ENCODE results near the gene SLC35B3. TPM values are rescaled to one million over a fixed set of nuclear protein-coding genes. Genes with fewer than 3 reads are reported as not detected.
A peak's percentile ranks its signal among the peaks of the same experiment; 100 is the strongest.

The SLC35B3 gene
- total and polyA plus RNA-seq, 9 of the 15 experiments (the other 6 are each of a cell fraction or from before 2014, with no cell fraction given) = 7.6 to 19.1 (median 11.3) TPM

DNA sequence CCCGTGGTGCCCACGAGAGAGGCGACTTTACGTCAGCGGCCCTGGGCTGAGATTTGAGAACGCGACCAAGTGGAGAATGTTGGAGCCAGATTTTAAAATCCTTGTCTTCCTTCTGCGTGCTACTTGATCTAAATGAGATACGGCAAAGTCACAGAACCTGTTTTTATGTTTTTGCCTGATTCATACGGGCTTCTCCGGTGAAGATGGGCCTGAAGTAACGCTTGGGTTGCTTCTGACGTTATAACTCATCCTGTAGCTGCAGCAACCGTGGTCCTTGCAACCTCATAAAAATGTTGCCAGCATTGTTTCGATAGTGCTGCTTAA is 462 bp upstream of the SLC35B3 start (continued):
- TF ChIP-seq, protein P1, sequence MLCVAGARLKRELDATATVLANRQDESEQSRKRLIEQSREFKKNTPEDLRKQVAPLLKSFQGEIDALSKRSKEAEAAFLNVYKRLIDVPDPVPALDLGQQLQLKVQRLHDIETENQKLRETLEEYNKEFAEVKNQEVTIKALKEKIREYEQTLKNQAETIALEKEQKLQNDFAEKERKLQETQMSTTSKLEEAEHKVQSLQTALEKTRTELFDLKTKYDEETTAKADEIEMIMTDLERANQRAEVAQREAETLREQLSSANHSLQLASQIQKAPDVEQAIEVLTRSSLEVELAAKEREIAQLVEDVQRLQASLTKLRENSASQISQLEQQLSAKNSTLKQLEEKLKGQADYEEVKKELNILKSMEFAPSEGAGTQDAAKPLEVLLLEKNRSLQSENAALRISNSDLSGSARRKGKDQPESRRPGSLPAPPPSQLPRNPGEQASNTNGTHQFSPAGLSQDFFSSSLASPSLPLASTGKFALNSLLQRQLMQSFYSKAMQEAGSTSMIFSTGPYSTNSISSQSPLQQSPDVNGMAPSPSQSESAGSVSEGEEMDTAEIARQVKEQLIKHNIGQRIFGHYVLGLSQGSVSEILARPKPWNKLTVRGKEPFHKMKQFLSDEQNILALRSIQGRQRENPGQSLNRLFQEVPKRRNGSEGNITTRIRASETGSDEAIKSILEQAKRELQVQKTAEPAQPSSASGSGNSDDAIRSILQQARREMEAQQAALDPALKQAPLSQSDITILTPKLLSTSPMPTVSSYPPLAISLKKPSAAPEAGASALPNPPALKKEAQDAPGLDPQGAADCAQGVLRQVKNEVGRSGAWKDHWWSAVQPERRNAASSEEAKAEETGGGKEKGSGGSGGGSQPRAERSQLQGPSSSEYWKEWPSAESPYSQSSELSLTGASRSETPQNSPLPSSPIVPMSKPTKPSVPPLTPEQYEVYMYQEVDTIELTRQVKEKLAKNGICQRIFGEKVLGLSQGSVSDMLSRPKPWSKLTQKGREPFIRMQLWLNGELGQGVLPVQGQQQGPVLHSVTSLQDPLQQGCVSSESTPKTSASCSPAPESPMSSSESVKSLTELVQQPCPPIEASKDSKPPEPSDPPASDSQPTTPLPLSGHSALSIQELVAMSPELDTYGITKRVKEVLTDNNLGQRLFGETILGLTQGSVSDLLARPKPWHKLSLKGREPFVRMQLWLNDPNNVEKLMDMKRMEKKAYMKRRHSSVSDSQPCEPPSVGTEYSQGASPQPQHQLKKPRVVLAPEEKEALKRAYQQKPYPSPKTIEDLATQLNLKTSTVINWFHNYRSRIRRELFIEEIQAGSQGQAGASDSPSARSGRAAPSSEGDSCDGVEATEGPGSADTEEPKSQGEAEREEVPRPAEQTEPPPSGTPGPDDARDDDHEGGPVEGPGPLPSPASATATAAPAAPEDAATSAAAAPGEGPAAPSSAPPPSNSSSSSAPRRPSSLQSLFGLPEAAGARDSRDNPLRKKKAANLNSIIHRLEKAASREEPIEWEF (CRISPR knock-in tag; IDR thresholded peaks at IDR 0.05) = 0 out of 2 replicates have a peak, but pooled peaks have one; percentile 17
- no peak for TF ChIP-seq TCF3 (CRISPR knock-in tag; IDR thresholded peaks at IDR 0.05)

DNA sequence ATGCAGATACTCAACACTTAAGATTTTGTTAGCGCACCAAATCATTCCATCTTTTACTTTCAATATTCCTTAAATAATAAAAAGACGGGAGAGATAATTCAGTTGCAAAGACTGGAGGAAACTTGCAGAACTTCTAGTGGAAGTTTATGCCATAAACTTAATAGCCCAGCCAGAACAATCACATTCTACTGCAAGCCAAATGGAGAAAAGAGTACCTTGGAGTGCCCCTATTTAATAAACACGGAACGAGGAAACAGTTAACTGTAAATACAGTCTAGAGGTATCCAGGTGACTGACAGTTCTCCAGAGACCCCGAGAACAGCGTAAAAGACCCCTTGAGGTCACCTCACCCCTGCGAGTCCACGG is 635 bp downstream of the SLC35B3 start:
- 1% methylated on average over 8 of the region's 8 CpGs for WGBS (ENCODE audit: insufficient coverage, low coverage, missing lambda C conversion rate)
- Histone ChIP-seq H3K9me3 (replicated peaks; ENCODE audit: control insufficient read depth, insufficient read depth, low read depth, low read length) (no peaks in the 10 kb centered on the region), H3K27me3 (ENCODE audit: control insufficient read depth in 2 of 2, insufficient read depth in 2 of 2, low read length in 2 of 2) (no peaks in the 10 kb centered on the region), H3K79me2 (ENCODE audit: control insufficient read depth, insufficient read depth, low read length) (peaks cover 44% of the 10 kb centered on the region), H3K36me3 (ENCODE audit: control insufficient read depth, insufficient read depth, low read length) (peaks cover 20% of the 10 kb centered on the region), H3K9me1 (ENCODE audit: control insufficient read depth, insufficient read depth, low read length) (no peaks in the 10 kb centered on the region), H4K20me1 (replicated peaks; ENCODE audit: control insufficient read depth, insufficient read depth, low read length) (peaks cover 4% of the 10 kb centered on the region; the same call in 1 of the 2 replicates), H2AFZ (ENCODE audit: low read depth, low read length) (peak overlapping the region; percentile 99), H3K4me1 (replicated peaks in 1 of 2; ENCODE audit: control insufficient read depth in 2 of 2, insufficient read depth in 2 of 2, low read length in 2 of 2) (peaks cover 5 to 9% of the 10 kb centered on the region in 2 experiments; a peak in 4 of 5 replicates), H3K9ac (ENCODE audit: insufficient read depth in 1 of 2, low read depth in 2 of 2, low read length in 2 of 2) (peak overlapping the region; percentile 94 to 98), H3K4me2 (ENCODE audit: insufficient read depth, low read length) (peak overlapping the region; percentile 94), H3K4me3 (peak overlapping the region; percentile 90), H3K27ac (ENCODE audit: extremely low read depth, low read depth, low read length) (peak overlapping the region; percentile 91)
- BruUV-seq (replicated peaks) = no TSS peak
- POLR2A ChIA-PET = no interaction called here
- DNase-seq (ENCODE audit: extremely low read depth in 1 of 4, low spot score in 3 of 4) (no peak), FAIRE-seq (no peak), ATAC-seq (no peak; the same call in 2 of the 3 replicates)
- in situ Hi-C loops (cut with MboI) = loop anchor here (25.0 kb wide), 1 partner anchor 2003 kb away; no protein-coding TSS in a partner anchor
- intact Hi-C loops (cut with micrococcal nuclease) = loop anchor here (10.0 kb wide), 2 partner anchors 330 to 1990 kb away; partner anchors contain the start of gene EEF1E1
- no peak for TF ChIP-seq HDAC6 (IDR thresholded peaks at IDR 0.05; ENCODE audit: low read depth, low read length)
- TF ChIP-seq OTX1 (CRISPR knock-in tag; IDR thresholded peaks at IDR 0.05) = no peak
- TF ChIP-seq, protein P2, sequence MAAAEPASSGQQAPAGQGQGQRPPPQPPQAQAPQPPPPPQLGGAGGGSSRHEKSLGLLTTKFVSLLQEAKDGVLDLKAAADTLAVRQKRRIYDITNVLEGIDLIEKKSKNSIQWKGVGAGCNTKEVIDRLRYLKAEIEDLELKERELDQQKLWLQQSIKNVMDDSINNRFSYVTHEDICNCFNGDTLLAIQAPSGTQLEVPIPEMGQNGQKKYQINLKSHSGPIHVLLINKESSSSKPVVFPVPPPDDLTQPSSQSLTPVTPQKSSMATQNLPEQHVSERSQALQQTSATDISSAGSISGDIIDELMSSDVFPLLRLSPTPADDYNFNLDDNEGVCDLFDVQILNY (CRISPR knock-in tag; IDR thresholded peaks at IDR 0.05) = no peak
- TF ChIP-seq ZNF217 (CRISPR knock-in tag; IDR thresholded peaks at IDR 0.05) = no peak
- no peak for TF ChIP-seq ZNF668 (CRISPR knock-in tag; IDR thresholded peaks at IDR 0.05)
- TF ChIP-seq, protein P3, sequence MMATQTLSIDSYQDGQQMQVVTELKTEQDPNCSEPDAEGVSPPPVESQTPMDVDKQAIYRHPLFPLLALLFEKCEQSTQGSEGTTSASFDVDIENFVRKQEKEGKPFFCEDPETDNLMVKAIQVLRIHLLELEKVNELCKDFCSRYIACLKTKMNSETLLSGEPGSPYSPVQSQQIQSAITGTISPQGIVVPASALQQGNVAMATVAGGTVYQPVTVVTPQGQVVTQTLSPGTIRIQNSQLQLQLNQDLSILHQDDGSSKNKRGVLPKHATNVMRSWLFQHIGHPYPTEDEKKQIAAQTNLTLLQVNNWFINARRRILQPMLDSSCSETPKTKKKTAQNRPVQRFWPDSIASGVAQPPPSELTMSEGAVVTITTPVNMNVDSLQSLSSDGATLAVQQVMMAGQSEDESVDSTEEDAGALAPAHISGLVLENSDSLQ (IDR thresholded peaks at IDR 0.05) = 0 out of 2 replicates have a peak, but pooled peaks have one; percentile 4
- TF ChIP-seq RNF2 (IDR thresholded peaks at IDR 0.05) = 0 out of 2 replicates have a peak, but pooled peaks have one; percentile 8
- 0 out of 2 replicates have a peak, but pooled peaks have one; percentile 11 for TF ChIP-seq ZNF589 (CRISPR knock-in tag; IDR thresholded peaks at IDR 0.05; ENCODE audit: low read depth)
- TF ChIP-seq GTF2E2 (tag; IDR thresholded peaks at IDR 0.05) = no peak; the same call in 1 of the 2 replicates
- peak; percentile 11 for TF ChIP-seq SMAD1 (IDR thresholded peaks at IDR 0.05; ENCODE audit: low read depth, low read length, partially characterized antibody)
- CTCF ChIA-PET (ENCODE audit: low intra/inter-chr PET ratio) = no interaction called here

Data from K562 (cell line).